ENCODE data around the gene RAD18.

Gene RAD18

DNA sequence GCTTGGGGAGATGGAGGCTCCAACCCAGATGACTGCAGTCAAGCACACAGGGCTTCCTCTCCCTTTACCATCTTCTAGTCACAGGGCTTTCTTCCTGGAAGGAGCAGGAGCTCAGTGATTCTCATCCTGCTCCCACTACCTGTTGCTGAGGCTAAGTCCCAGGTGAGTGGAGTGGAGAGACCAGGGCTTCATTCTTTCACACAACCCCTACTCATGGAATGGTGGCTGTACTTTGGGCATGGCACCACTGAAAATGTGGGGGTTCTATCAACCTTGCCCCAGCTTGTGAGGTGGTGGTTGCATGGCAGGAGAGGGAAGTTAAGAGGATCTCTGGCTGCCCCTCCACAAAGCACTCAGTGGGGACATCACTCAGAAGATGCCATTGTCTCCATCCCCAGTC, 36.8 kb upstream of the RAD18 start:
- TF ChIP-seq, protein P1, sequence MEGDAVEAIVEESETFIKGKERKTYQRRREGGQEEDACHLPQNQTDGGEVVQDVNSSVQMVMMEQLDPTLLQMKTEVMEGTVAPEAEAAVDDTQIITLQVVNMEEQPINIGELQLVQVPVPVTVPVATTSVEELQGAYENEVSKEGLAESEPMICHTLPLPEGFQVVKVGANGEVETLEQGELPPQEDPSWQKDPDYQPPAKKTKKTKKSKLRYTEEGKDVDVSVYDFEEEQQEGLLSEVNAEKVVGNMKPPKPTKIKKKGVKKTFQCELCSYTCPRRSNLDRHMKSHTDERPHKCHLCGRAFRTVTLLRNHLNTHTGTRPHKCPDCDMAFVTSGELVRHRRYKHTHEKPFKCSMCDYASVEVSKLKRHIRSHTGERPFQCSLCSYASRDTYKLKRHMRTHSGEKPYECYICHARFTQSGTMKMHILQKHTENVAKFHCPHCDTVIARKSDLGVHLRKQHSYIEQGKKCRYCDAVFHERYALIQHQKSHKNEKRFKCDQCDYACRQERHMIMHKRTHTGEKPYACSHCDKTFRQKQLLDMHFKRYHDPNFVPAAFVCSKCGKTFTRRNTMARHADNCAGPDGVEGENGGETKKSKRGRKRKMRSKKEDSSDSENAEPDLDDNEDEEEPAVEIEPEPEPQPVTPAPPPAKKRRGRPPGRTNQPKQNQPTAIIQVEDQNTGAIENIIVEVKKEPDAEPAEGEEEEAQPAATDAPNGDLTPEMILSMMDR (IDR thresholded peaks at IDR 0.05), result no peak
- TF ChIP-seq ZFX (IDR thresholded peaks at IDR 0.05; ENCODE audit: borderline replicate concordance), result no peak
- H3K27ac ChIP-seq, result no peak overlapping the region

DNA sequence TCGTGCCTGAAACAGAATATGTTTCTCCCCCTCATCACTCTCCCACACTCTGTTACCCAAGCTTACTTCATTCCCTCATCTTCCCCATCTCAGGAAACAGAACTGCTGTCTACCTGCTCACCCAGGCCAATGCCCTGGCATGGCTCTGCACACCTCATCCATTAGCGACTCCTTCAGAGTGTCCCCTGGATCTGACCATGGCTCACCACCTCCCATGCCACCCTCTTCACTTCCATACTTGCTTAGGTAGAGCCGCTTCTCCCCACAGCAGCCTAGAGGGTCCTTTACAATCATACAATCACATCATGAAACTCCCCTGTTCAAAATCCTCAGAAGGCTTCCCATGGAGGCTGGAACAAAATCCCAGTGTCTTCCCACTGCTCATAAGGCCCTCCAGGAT, 33.9 kb upstream of the RAD18 start:
- TF ChIP-seq, protein P1 (IDR thresholded peaks at IDR 0.05), result no peak
- TF ChIP-seq ZFX (IDR thresholded peaks at IDR 0.05; ENCODE audit: borderline replicate concordance), result no peak

GRCh38 chr3:8996681-8997121, 33.4 kb upstream of the RAD18 start:
- no peak for TF ChIP-seq ZFX (IDR thresholded peaks at IDR 0.05; ENCODE audit: borderline replicate concordance)
- TF ChIP-seq, protein P1 (IDR thresholded peaks at IDR 0.05), result no peak
- no peak overlapping the region for H3K27ac ChIP-seq

More for the DNA sequence above, 33.9 kb upstream of the RAD18 start:
- no peak overlapping the region for H3K27ac ChIP-seq

- TF ChIP-seq, protein P1 (IDR thresholded peaks at IDR 0.05), result no peak
- no peak for TF ChIP-seq ZFX (IDR thresholded peaks at IDR 0.05; ENCODE audit: borderline replicate concordance)
These were observed 32.9 kb upstream of the RAD18 start for GRCh38 chr3:8996216-8996615.

GRCh38 chr3:8994226-8994625, 31.0 kb upstream of the RAD18 start:
- no peak overlapping the region for H3K27ac ChIP-seq
- TF ChIP-seq, protein P1 (IDR thresholded peaks at IDR 0.05), result no peak
- TF ChIP-seq ZFX (IDR thresholded peaks at IDR 0.05; ENCODE audit: borderline replicate concordance), result no peak

More at GRCh38 chr3:8996216-8996615, 32.9 kb upstream of the RAD18 start:
- H3K27ac ChIP-seq, result no peak overlapping the region

GRCh38 chr3:8993331-8993730, 30.1 kb upstream of the RAD18 start:
- TF ChIP-seq, protein P1 (IDR thresholded peaks at IDR 0.05), result no peak
- TF ChIP-seq ZFX (IDR thresholded peaks at IDR 0.05; ENCODE audit: borderline replicate concordance), result no peak
- H3K27ac ChIP-seq, result no peak overlapping the region

DNA sequence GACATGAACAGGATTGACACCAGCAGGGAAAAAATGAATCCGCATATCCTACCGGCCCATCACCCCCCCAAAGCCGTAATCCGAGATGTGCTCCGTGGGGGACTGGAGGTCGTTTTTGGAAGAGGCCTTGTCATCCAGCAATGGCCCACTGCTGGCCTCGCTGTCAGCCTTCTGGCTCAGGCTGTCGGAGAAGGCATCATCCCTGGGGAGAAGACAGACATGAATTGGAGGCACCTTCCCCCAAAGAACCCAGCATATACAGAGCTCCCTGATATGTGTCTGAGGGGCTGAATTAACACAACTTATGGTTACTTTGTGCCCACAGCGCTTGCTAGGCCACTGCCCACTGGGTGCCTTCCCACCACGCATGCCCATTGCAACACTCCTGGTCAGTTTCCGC, 29.6 kb upstream of the RAD18 start:
- no peak overlapping the region for H3K27ac ChIP-seq
- TF ChIP-seq, protein P1 (IDR thresholded peaks at IDR 0.05), result no peak
- TF ChIP-seq ZFX (IDR thresholded peaks at IDR 0.05; ENCODE audit: borderline replicate concordance), result no peak
